Trophoblast cell (in vitro differentiated cells and primary cell): Measurements from ENCODE around the gene DAAM2.

Experiments
- DNase-seq, 2 donors: peaks; one replicate each; pipeline ENCODE4 v3.0.0-alpha.2; 2016
- H2AFZ ChIP-seq: 2 replicates; pipeline ENCODE4 v1.6.1; 2013; ENCODE audit warnings: low read length, moderate library complexity, mild to moderate bottlenecking; ENCODE audit not compliant: insufficient read depth, poor library complexity
- H2AK5ac ChIP-seq: 2 replicates; pipeline ENCODE4 v1.6.1; 2013; ENCODE audit warnings: mild to moderate bottlenecking, low read length
- H2BK120ac ChIP-seq: 2 replicates; pipeline ENCODE4 v1.6.1; 2013; ENCODE audit warnings: low read length, mild to moderate bottlenecking, moderate library complexity; ENCODE audit not compliant: insufficient read depth, poor library complexity
- H2BK12ac ChIP-seq: 2 replicates; pipeline ENCODE4 v1.6.1; 2013; ENCODE audit warnings: mild to moderate bottlenecking, low read length, moderate library complexity
- H2BK5ac ChIP-seq: 2 replicates; pipeline ENCODE4 v1.6.1; 2013; ENCODE audit warnings: low read length, low read depth, moderate library complexity, mild to moderate bottlenecking; ENCODE audit not compliant: poor library complexity
- H3K14ac ChIP-seq: 2 replicates; pipeline ENCODE4 v1.6.1; 2013; ENCODE audit warnings: mild to moderate bottlenecking, low read length
- H3K18ac ChIP-seq: 2 replicates; pipeline ENCODE4 v1.6.1; 2013; ENCODE audit warnings: mild to moderate bottlenecking, low read length
- H3K23ac ChIP-seq: 2 replicates; pipeline ENCODE4 v1.6.1; 2013; ENCODE audit warnings: low read length
- H3K27ac ChIP-seq: 2 replicates; pipeline ENCODE4 v1.5.1; 2013; ENCODE audit warnings: low read depth, mild to moderate bottlenecking, inconsistent platforms, low read length, moderate library complexity
- H3K27me3 ChIP-seq: 2 replicates; pipeline ENCODE4 v1.6.1; 2013; ENCODE audit warnings: inconsistent platforms, mild to moderate bottlenecking, low read length, moderate library complexity; ENCODE audit not compliant: insufficient read depth
- H3K36me3 ChIP-seq, 2 experiments: 1 replicate in 1 of 2; 2 replicates in 1 of 2; pipeline ENCODE4 v1.6.1; 2013; ENCODE audit warnings: low read length in 2 of 2, mild to moderate bottlenecking in 2 of 2, moderate library complexity in 1 of 2; ENCODE audit not compliant: insufficient read depth in 2 of 2, control insufficient read depth in 1 of 2
- H3K4ac ChIP-seq: 2 replicates; pipeline ENCODE4 v1.6.1; 2013; ENCODE audit warnings: low read depth, mild to moderate bottlenecking, low read length, moderate library complexity
- H3K4me1 ChIP-seq, 2 experiments: 1 replicate in 1 of 2; 2 replicates in 1 of 2; pipeline ENCODE4 v1.6.1; 2013; ENCODE audit warnings: low read length in 2 of 2, mild to moderate bottlenecking in 2 of 2, moderate library complexity in 1 of 2; ENCODE audit not compliant: insufficient read depth in 2 of 2, control insufficient read depth in 1 of 2
- H3K4me2 ChIP-seq: 2 replicates; pipeline ENCODE4 v1.6.1; 2013; ENCODE audit warnings: inconsistent platforms, mild to moderate bottlenecking, low read length, moderate library complexity
- H3K4me3 ChIP-seq: 2 replicates; pipeline ENCODE4 v1.5.1; 2013; ENCODE audit warnings: mild to moderate bottlenecking, low read depth, low read length, inconsistent platforms
- H3K79me1 ChIP-seq: one replicate; pipeline ENCODE4 v1.6.1; 2013; ENCODE audit warnings: low read length
- H3K79me2 ChIP-seq: 2 replicates; pipeline ENCODE4 v1.6.1; 2013; ENCODE audit warnings: low read length, mild to moderate bottlenecking; ENCODE audit not compliant: control insufficient read depth, insufficient read depth, poor library complexity
- H3K9ac ChIP-seq: 2 replicates; pipeline ENCODE4 v1.6.1; 2013; ENCODE audit warnings: mild to moderate bottlenecking, low read length
- H3K9me3 ChIP-seq: 2 replicates; pipeline ENCODE4 v1.6.1; 2013; ENCODE audit warnings: low read depth, mild to moderate bottlenecking, control low read depth, inconsistent platforms, low read length; ENCODE audit not compliant: insufficient read depth
- H4K12ac ChIP-seq: 2 replicates; pipeline ENCODE4 v1.6.1; 2013; ENCODE audit warnings: low read depth, mild to moderate bottlenecking, low read length, moderate library complexity
- H4K8ac ChIP-seq: 2 replicates; pipeline ENCODE4 v1.6.1; 2013; ENCODE audit warnings: low read depth, mild to moderate bottlenecking, low read length, moderate library complexity
- H4K91ac ChIP-seq: one replicate; pipeline ENCODE4 v1.6.1; 2013; ENCODE audit warnings: low read depth, mild to moderate bottlenecking, low read length, moderate library complexity
- WGBS: extraction: QIAGEN DNeasy Blood & Tissue Kit; methylation state at CpG from one replicate; pipeline ENCODE4 v1.1.7; 2013; ENCODE audit warnings: missing lambda C conversion rate; ENCODE audit not compliant: insufficient read length, insufficient coverage; ENCODE audit errors: extremely low coverage; 5-methylcytosine and 5-hydroxymethylcytosine counted together

The DAAM2 gene

DNA sequence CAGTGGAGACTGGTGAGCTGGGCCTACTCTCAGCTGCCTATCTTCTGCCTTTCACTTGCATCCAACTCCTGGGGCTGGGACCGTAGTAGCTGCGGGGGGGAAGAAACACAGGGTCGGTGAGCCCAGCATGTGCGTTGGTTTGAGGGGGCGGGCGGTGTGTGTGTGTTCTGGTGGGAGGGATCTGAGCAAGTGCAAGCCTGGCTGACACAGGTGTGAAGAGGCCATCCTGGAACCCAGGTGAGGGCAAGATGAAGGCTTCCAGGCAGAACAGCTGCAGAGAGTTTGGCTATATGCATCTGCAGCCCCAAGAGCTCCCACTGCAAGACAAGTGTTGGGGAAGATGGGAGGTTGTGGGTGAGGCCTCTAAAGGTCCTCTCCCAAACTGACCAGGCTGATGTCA, 111.5 kb downstream of the DAAM2 start:
- H2AK5ac ChIP-seq, result no peak overlapping the region
- H3K36me3 ChIP-seq, result peaks cover 17 to 27% of the 10 kb centered on the region in 2 experiments
- H3K4me3 ChIP-seq, result no peak overlapping the region
- H3K9me3 ChIP-seq, result peaks cover 1% of the 10 kb centered on the region
- no peak overlapping the region for H3K23ac ChIP-seq
- H4K12ac ChIP-seq, result no peak overlapping the region
- H2BK12ac ChIP-seq, result no peak overlapping the region
- H2BK5ac ChIP-seq, result no peak overlapping the region
- no peaks in the 10 kb centered on the region for H3K79me2 ChIP-seq
- H3K9ac ChIP-seq, result no peak overlapping the region
- no peaks in the 10 kb centered on the region for H3K27me3 ChIP-seq
- H2AFZ ChIP-seq, result no peak overlapping the region
- no peak overlapping the region for H3K27ac ChIP-seq
- H3K18ac ChIP-seq, result no peak overlapping the region
- no peak for DNase-seq
- no peak overlapping the region for H3K4me2 ChIP-seq
- no CpG with 5 or more reads among the region's 6 CpGs for WGBS
- no peak overlapping the region for H3K14ac ChIP-seq
- H3K79me1 ChIP-seq, result no peaks in the 10 kb centered on the region
- H3K4me1 ChIP-seq, result no peaks in the 10 kb centered on the region
- no peak overlapping the region for H2BK120ac ChIP-seq
- H4K91ac ChIP-seq, result no peak overlapping the region
- no peak overlapping the region for H4K8ac ChIP-seq
- no peak overlapping the region for H3K4ac ChIP-seq

DNA sequence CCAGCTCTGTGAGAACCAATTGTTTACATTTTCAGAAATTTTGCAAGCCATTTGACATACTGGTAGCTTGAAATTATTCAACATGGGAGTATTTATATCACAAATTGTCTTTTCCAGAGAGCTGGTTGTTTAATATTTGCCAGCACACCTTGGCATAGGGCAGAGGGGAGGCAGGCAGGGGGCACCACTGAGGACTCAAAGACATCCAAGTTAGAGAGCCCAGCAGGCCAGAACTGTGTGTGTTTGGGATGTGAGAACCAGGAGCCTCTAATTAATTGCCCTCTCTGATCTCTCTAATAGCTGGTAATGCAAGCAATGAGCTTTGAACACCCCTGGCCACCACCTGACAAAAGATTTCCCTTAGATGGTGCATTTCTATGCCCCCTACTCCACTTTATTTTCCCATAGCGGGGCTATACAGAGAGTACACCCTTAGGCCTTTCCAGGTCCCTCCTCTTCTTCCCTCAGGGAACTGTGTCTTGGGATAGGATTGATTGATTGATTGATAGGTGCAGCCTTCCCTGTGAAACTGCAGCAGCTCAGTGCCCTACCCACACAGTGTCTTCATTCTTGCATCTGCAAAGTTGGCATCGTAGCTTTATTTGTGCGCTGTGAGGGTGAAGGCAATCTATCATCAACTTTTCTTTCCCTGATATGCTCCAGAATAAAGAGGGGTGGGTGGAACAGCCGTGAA, 112.9 kb downstream of the DAAM2 start:
- Histone ChIP-seq H3K18ac (no peak overlapping the region), H3K4me2 (no peak overlapping the region), H3K4ac (no peak overlapping the region), H3K4me1 (no peaks in the 10 kb centered on the region), H3K27me3 (no peaks in the 10 kb centered on the region), H3K9me3 (no peaks in the 10 kb centered on the region), H4K91ac (no peak overlapping the region), H2BK12ac (no peak overlapping the region), H3K79me2 (no peaks in the 10 kb centered on the region), H4K8ac (no peak overlapping the region), H3K4me3 (no peak overlapping the region), H3K27ac (no peak overlapping the region), H2AK5ac (no peak overlapping the region), H3K9ac (no peak overlapping the region), H3K23ac (no peak overlapping the region), H3K14ac (no peak overlapping the region), H2AFZ (no peak overlapping the region), H2BK5ac (no peak overlapping the region), H2BK120ac (no peak overlapping the region), H3K79me1 (no peaks in the 10 kb centered on the region), H3K36me3 (peaks cover 14 to 23% of the 10 kb centered on the region in 2 experiments), H4K12ac (no peak overlapping the region)
- WGBS, result no CpG with 5 or more reads among the region's 4 CpGs
- no peak for DNase-seq

DNA sequence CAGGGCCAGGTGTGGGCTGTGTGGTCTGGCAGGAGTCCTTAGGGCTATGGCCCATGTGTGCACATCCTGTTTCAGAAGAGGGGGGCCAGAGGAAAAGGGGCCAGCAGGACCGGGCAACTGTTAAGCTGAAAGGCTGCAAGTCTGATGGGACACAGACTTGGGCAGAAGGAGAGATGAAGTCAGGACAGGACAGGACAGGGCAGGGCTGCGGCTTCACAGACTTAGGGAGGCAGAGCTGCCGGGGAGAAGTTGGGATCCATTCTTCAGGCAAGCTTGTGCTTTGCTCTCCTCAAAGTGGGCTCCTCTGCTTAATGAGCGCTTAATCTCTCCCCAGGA, 113.4 kb downstream of the DAAM2 start:
- no peak overlapping the region for H2BK5ac ChIP-seq
- no peak overlapping the region for H4K8ac ChIP-seq
- no peak overlapping the region for H4K91ac ChIP-seq
- no peak overlapping the region for H3K4ac ChIP-seq
- H4K12ac ChIP-seq, result no peak overlapping the region
- no peaks in the 10 kb centered on the region for H3K79me1 ChIP-seq
- H3K36me3 ChIP-seq, result peaks cover 14 to 23% of the 10 kb centered on the region in 2 experiments
- no peak overlapping the region for H2BK120ac ChIP-seq
- no peak for DNase-seq
- no peak overlapping the region for H3K4me3 ChIP-seq
- WGBS, result no CpG with 5 or more reads among the region's 4 CpGs
- no peak overlapping the region for H2BK12ac ChIP-seq
- H3K9me3 ChIP-seq, result no peaks in the 10 kb centered on the region
- no peak overlapping the region for H3K4me2 ChIP-seq
- H3K79me2 ChIP-seq, result no peaks in the 10 kb centered on the region
- H2AK5ac ChIP-seq, result no peak overlapping the region
- no peak overlapping the region for H3K14ac ChIP-seq
- no peak overlapping the region for H2AFZ ChIP-seq
- H3K23ac ChIP-seq, result no peak overlapping the region
- no peak overlapping the region for H3K18ac ChIP-seq
- H3K27me3 ChIP-seq, result no peaks in the 10 kb centered on the region
- H3K4me1 ChIP-seq, result no peaks in the 10 kb centered on the region
- no peak overlapping the region for H3K9ac ChIP-seq
- no peak overlapping the region for H3K27ac ChIP-seq

DNA sequence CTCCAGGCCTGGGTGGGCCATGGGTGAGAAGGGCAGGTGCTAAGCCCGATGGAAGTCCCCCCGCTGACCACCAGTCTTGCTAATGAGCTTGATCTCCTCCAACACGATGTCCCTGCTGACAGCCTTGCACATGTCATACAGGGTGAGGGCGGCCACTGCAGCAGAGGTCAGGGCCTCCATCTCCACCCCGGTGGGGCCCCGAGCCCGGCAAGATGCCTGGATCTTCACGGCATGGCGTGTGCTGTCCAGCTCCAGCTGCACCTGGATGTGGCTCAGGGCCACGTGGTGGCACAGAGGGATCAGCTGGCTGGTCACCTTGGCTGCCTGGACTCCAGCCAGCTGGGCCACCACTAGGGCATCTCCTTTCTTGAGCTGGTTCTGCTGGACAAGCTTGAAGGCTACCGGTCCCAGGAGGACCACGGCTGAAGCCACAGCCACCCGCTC, 114.2 kb downstream of the DAAM2 start:
- H2AK5ac ChIP-seq, result no peak overlapping the region
- no peaks in the 10 kb centered on the region for H3K4me1 ChIP-seq
- H3K27me3 ChIP-seq, result no peaks in the 10 kb centered on the region
- H3K18ac ChIP-seq, result no peak overlapping the region
- H3K23ac ChIP-seq, result no peak overlapping the region
- H3K9ac ChIP-seq, result no peak overlapping the region
- H2BK5ac ChIP-seq, result no peak overlapping the region
- H2AFZ ChIP-seq, result no peak overlapping the region
- no peak for DNase-seq
- no peak overlapping the region for H3K14ac ChIP-seq
- H3K79me2 ChIP-seq, result no peaks in the 10 kb centered on the region
- H4K91ac ChIP-seq, result no peak overlapping the region
- H4K12ac ChIP-seq, result no peak overlapping the region
- no peak overlapping the region for H2BK12ac ChIP-seq
- H3K79me1 ChIP-seq, result no peaks in the 10 kb centered on the region
- WGBS, result no CpG with 5 or more reads among the region's 13 CpGs
- H2BK120ac ChIP-seq, result no peak overlapping the region
- no peak overlapping the region for H3K4me2 ChIP-seq
- peaks cover 9 to 18% of the 10 kb centered on the region in 2 experiments for H3K36me3 ChIP-seq
- H3K27ac ChIP-seq, result no peak overlapping the region
- no peak overlapping the region for H3K4me3 ChIP-seq
- no peaks in the 10 kb centered on the region for H3K9me3 ChIP-seq
- no peak overlapping the region for H3K4ac ChIP-seq
- no peak overlapping the region for H4K8ac ChIP-seq
